Measurements from ENCODE around the gene PTN. TPM values are rescaled to one million over a fixed set of nuclear protein-coding genes. Genes with fewer than 3 reads are reported as not detected.

PTN gene
- total RNA-seq, 2 experiments from 2014 or later = not detected

DNA sequence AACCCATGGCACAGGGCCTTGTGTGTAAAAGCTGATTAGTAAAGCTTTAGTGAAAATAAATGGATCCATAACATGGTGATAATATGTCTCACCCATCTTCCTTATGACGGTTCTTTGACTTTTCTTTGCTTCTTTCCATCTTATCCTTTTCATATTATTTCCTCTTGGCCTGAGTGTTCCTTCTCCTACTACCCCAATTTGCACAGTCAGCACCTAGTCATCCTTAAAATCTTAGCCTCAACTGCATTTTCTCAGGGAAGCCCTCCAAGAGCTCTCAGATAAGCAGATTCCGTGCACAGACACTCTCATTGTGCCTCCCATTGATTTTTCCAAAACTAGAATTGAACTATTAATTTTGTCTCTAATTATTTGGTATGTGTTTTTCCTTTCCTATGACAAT, 112.4 kb downstream of the PTN start:
- Histone ChIP-seq H3K36me3 (ENCODE audit: insufficient read depth, low read length) (no peaks in the 10 kb centered on the region), H3K79me2 (ENCODE audit: insufficient read depth, low read depth, low read length) (no peaks in the 10 kb centered on the region), H3K4me2 (ENCODE audit: low read length) (no peak overlapping the region), H3K9me2 (ENCODE audit: insufficient read depth, low read length) (no peaks in the 10 kb centered on the region), H3K4me3 (ENCODE audit: low read depth, low read length, poor library complexity, severe bottlenecking) (no peak overlapping the region), H2AFZ (ENCODE audit: low read length) (no peak overlapping the region), H4K20me1 (ENCODE audit: insufficient read depth, low read length) (no peaks in the 10 kb centered on the region), H3K27ac (ENCODE audit: low read depth, low read length, poor library complexity, severe bottlenecking) (no peak overlapping the region), H3K9me3 (ENCODE audit: low read length) (no peaks in the 10 kb centered on the region), H3K4me1 (ENCODE audit: insufficient read depth, low read length, poor library complexity, severe bottlenecking) (peaks cover 4% of the 10 kb centered on the region)
- no peak for DNase-seq (ENCODE audit: low spot score)
- intact Hi-C loops (cut with micrococcal nuclease; ENCODE audit: unreplicated experiment) = no loop called here
- POLR2A ChIA-PET = no interaction called here
- no peak for TF ChIP-seq EZH2phosphoT487 (IDR thresholded peaks at IDR 0.05; ENCODE audit: borderline replicate concordance, low read depth, low read length)
- TF ChIP-seq, protein P1, sequence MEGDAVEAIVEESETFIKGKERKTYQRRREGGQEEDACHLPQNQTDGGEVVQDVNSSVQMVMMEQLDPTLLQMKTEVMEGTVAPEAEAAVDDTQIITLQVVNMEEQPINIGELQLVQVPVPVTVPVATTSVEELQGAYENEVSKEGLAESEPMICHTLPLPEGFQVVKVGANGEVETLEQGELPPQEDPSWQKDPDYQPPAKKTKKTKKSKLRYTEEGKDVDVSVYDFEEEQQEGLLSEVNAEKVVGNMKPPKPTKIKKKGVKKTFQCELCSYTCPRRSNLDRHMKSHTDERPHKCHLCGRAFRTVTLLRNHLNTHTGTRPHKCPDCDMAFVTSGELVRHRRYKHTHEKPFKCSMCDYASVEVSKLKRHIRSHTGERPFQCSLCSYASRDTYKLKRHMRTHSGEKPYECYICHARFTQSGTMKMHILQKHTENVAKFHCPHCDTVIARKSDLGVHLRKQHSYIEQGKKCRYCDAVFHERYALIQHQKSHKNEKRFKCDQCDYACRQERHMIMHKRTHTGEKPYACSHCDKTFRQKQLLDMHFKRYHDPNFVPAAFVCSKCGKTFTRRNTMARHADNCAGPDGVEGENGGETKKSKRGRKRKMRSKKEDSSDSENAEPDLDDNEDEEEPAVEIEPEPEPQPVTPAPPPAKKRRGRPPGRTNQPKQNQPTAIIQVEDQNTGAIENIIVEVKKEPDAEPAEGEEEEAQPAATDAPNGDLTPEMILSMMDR (conservative IDR thresholded peaks at IDR 0.05; ENCODE audit: low read length) = no peak
- CTCF ChIA-PET (ENCODE audit: unreplicated experiment) = no interaction called here
- no TSS peak for BruUV-seq (replicated peaks)

DNA sequence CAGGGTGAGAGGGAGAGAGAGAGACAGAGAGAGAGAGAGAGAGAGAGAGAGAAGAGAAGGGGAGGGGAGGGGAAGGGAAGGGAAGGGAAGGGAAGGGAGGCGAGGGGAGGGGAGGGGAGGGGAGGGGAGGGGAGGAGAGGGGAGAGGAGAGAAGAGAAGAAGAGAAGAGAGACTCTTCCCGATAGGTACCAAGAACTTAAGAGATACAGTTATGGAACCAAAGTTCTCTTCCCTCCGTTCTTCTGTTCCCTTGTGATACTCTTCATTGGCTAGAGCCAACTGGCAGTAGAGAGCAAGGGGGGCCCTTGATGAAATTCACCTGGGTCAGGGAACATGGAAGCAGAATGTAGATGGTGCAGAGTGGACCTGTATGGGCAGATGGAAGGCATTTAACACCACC, 122.1 kb downstream of the PTN start:
- H2AFZ ChIP-seq (ENCODE audit: low read length) = no peak overlapping the region
- BruUV-seq (replicated peaks) = no TSS peak
- no peaks in the 10 kb centered on the region for H3K79me2 ChIP-seq (ENCODE audit: insufficient read depth, low read depth, low read length)
- H3K9me3 ChIP-seq (ENCODE audit: low read length) = no peaks in the 10 kb centered on the region
- H3K9me2 ChIP-seq (ENCODE audit: insufficient read depth, low read length) = no peaks in the 10 kb centered on the region
- ChIA-PET POLR2A (no interaction called here), CTCF (ENCODE audit: unreplicated experiment) (no interaction called here)
- no peak overlapping the region for H3K4me2 ChIP-seq (ENCODE audit: low read length)
- H3K4me3 ChIP-seq (ENCODE audit: low read depth, low read length, poor library complexity, severe bottlenecking) = no peak overlapping the region
- TF ChIP-seq, protein P1 (conservative IDR thresholded peaks at IDR 0.05; ENCODE audit: low read length) = no peak
- no peak for TF ChIP-seq EZH2phosphoT487 (IDR thresholded peaks at IDR 0.05; ENCODE audit: borderline replicate concordance, low read depth, low read length)
- H3K36me3 ChIP-seq (ENCODE audit: insufficient read depth, low read length) = no peaks in the 10 kb centered on the region
- H4K20me1 ChIP-seq (ENCODE audit: insufficient read depth, low read length) = no peaks in the 10 kb centered on the region
- no peaks in the 10 kb centered on the region for H3K4me1 ChIP-seq (ENCODE audit: insufficient read depth, low read length, poor library complexity, severe bottlenecking)
- no peak overlapping the region for H3K27ac ChIP-seq (ENCODE audit: low read depth, low read length, poor library complexity, severe bottlenecking)
- intact Hi-C loops (cut with micrococcal nuclease; ENCODE audit: unreplicated experiment) = no loop called here
- DNase-seq (ENCODE audit: low spot score) = no peak

DNA sequence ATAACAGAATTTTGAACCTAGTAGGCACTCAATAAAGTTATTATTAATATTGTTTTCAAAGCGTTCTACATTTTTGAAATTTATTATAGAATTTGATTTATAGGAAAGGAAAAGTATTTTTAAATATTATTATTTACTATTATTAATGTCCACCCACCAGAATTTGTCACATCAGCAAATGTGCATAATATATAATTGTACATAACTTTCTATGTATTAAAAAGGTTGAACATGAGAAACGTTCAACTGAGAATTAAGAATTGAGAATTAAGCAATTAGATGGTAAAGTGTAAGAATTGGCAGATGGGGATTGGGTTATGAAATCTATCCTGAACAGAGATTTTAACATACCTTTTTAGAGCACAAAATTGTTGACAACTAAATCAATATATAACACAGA, 129.8 kb downstream of the PTN start:
- H2AFZ ChIP-seq (ENCODE audit: low read length) = no peak overlapping the region
- POLR2A ChIA-PET = interaction anchor here (0.7 kb wide), 1 partner anchor 157 kb away, joined by 3 read pairs; no protein-coding TSS in a partner anchor
- CTCF ChIA-PET (ENCODE audit: unreplicated experiment) = no interaction called here
- H3K4me3 ChIP-seq (ENCODE audit: low read depth, low read length, poor library complexity, severe bottlenecking) = no peak overlapping the region
- DNase-seq (ENCODE audit: low spot score) = no peak
- no peaks in the 10 kb centered on the region for H4K20me1 ChIP-seq (ENCODE audit: insufficient read depth, low read length)
- intact Hi-C loops (cut with micrococcal nuclease; ENCODE audit: unreplicated experiment) = no loop called here
- no peak overlapping the region for H3K4me2 ChIP-seq (ENCODE audit: low read length)
- BruUV-seq (replicated peaks) = no TSS peak
- H3K27ac ChIP-seq (ENCODE audit: low read depth, low read length, poor library complexity, severe bottlenecking) = no peak overlapping the region
- H3K9me3 ChIP-seq (ENCODE audit: low read length) = no peaks in the 10 kb centered on the region
- no peak for TF ChIP-seq EZH2phosphoT487 (IDR thresholded peaks at IDR 0.05; ENCODE audit: borderline replicate concordance, low read depth, low read length)
- TF ChIP-seq, protein P1 (conservative IDR thresholded peaks at IDR 0.05; ENCODE audit: low read length) = no peak
- no peaks in the 10 kb centered on the region for H3K4me1 ChIP-seq (ENCODE audit: insufficient read depth, low read length, poor library complexity, severe bottlenecking)
- H3K36me3 ChIP-seq (ENCODE audit: insufficient read depth, low read length) = no peaks in the 10 kb centered on the region
- no peaks in the 10 kb centered on the region for H3K79me2 ChIP-seq (ENCODE audit: insufficient read depth, low read depth, low read length)
- H3K9me2 ChIP-seq (ENCODE audit: insufficient read depth, low read length) = no peaks in the 10 kb centered on the region

All from OCI-LY7 (cell line).